RCC 7860 (cell line): ENCODE data around the gene COL9A3.

Experiments
- DNase-seq: peaks from one replicate; pipeline ENCODE4 v3.0.0-alpha.2; 2015; ENCODE audit warnings: low spot score
- FAIRE-seq: peaks from 2 replicates; lab custom pipeline; 2012; peaks lifted over from hg19 to GRCh38; lab: Jason Lieb, UNC

COL9A3 gene

GRCh38 chr20:62876902-62877816, 60.3 kb downstream of the COL9A3 start:
- no peak for FAIRE-seq
- DNase-seq: no peak

GRCh38 chr20:62878244-62879038, 61.6 kb downstream of the COL9A3 start:
- DNase-seq (no peak), FAIRE-seq (no peak)

DNA sequence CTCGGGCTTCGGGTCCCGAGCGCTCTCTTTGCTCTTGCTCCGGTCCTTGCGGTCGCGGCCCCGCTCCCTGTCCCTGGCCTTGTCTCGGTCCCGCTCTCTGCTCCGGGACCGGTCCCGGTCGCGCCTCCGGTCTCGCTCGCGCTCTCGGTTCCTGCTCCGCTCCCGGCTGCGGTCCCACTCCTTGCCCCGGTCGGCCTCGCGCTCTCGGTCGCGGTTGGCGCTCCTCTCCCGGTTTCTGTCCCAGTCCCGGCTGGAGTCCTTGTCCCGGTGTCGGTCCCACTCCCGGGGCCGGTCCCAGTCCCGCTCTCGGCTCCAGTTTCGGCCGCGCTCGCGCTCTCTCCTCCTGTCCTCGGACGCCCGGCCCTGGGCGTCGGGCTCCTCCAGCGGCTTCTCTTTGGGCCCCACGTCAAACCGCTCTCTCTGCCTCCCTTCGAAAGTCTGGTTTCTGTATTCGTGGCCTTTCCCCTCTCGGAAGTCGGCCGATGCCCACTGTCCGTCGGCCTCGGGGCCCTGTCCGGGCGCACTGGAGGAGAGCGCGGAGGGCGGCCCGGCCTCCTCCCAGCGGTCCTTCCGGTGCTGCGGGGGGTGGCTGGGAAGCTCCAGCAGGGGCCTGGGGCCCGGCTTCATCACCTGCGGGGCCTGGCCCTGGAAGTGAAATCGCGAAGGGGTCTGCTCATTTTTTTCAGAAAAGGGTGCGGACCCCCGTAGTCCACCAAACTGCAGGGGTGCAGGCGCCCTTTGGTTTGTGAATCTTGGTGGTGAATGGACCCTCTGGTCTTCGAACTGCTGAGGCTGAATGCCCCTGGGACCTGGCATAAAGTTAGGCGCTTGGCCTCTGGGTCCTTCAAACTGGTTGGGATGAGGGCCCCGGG, 62.7 kb downstream of the COL9A3 start:
- no peak for FAIRE-seq
- DNase-seq: no peak

DNA sequence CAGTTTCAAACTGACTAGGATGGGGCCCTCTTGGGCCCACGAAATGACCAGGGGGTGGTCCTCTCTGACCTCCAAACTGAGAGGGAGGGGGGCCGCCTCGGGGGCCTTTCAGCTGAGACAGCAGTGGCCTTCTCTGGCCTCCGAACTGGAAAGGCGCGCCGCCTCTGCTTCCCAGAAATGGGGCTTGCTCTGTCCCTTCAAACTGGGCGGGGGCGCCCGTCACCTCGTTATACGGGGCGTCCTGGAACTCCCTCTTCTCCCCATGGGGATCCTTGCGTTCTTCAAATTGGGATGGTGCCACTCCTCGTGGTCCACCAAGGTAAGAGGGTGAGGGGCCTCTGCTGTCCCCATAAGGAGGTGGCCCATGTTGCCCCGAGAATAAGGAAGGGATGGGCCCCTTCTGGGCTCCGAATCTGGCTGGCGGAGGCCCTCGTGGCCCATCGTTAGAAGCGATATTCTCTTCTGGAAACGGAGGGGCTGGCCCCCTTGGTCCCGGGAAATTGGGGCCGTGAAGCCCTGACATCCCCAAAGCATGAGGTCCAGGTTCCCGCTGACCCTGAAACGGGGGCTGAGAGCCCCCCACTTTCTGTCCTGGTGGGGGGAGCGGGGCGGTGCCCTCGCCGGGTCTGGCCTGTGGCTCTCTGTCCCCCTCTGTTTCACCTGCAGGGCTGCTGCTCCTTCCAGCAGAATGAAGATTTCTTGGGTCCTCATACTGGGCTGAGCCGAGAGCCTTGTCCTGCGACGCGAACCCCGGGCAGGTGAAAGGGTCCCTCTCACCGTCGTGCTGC, 63.5 kb downstream of the COL9A3 start:
- DNase-seq (no peak), FAIRE-seq (no peak)

DNA sequence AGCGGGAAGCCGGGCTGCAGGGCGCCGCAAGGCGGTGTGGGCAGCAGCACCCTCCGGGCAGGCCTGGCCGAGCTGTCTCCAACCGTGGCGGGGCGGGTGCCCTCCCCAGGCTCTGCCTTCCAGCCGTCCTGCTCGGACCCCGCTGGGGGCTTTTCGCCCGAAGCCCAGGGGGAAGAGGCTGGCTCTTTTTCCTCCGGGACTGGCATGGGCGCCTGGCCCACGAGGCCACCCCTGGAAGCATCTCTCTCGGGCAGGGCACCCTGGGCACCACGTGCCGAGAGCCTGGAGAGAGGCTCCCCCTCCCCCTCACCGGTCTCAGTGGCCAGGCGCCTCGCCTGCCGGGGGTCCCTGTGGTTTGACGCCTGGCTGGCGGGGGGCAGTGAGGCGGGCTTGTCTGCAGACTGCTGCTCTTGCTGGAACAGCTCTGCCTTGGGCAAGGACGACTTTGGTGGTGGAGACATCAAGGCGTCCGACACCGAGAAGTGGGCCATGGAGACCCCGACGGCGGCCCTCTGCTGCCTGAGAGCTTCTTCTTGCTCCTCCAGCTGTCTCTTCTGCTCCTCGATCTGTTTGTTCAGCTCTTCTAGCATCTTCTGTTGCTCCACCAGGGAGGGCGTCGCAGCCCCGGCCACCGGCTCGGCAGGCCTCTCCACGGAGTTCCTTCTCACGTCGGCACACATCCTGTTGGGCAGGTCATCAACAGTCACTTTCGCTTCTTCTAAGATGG, 64.2 kb downstream of the COL9A3 start:
- no peak for FAIRE-seq
- DNase-seq: no peak

DNA sequence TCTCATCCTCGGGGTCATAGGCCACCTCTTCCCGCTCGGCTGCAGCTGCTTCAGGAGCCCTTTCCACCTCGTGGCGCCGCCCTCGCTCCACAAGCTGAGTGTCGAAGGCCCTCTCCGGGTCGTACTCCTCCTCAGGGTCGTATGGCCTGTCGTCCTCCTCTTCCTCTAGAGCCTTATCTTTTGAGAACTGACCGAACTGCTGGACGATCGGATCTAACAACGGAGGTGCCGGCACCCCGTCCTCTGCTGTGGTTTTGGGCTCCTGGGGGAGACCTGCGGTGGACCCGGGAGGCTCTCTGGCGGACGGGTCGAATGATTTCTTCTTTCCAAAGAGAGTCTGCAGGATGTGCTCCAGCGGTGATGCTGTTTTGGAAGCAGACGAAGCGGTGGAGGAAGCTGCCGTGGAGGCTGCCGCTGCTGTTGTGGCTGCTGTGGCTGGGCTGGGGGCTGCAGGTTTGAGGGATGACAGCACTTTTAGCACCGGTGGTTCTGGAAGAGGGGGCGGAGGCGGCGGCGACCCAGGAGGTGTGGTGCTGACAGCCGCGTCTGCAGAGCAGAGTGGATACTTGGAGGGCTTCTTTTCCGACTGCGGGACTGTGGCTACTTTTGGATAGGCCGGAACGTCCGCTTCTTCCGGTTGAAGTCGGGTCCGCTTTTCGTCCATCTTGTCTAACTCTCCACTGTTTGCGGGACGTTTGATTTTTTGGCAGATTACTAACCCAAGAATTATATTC, 65.0 kb downstream of the COL9A3 start:
- FAIRE-seq (no peak), DNase-seq (no peak)

DNA sequence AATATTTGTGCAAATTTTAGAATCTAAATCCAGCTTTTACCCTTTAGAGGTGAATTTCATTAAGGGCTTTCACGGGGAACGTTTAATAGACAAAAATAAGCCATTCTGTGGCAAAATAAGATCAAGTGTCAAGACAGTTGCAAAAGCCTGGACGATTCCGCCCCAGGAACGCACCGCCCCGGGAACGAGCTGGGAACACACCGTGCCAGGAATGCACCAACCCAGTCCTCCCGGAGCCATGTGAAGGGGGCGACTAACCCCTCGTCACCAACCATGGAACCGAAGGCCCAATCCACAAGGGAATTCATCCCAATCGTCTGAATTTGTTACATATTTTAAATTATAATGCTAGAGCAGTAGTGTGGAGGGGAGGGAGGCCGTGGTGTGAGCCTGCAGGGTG, 65.6 kb downstream of the COL9A3 start:
- no peak for DNase-seq
- FAIRE-seq: no peak

DNA sequence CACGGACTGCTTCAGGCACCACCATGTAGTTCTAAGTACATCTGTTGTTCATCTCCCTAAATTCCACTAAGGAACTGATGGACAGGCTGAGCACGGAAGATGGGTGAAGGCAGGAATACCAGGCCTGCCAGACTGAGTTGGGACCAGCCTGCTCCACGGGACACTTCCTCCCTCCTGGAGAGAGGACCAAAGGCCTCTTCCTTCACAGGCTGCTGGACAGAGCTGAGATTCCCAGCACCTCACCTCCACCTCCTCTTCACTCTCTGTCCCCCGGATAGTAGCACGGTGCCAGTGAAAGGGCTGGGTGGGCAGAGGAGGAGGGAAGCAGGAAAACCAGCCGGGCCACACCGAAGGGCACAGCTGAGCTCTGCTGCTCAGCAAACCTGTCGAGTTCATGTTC, 67.7 kb downstream of the COL9A3 start:
- no peak for DNase-seq
- FAIRE-seq: no peak

- no peak for FAIRE-seq
- no peak for DNase-seq
Measured at GRCh38 chr20:62885046-62885895, 68.4 kb downstream of the COL9A3 start.

- DNase-seq: no peak
- FAIRE-seq: no peak
Measured at GRCh38 chr20:62885896-62886708, 69.3 kb downstream of the COL9A3 start.

DNA sequence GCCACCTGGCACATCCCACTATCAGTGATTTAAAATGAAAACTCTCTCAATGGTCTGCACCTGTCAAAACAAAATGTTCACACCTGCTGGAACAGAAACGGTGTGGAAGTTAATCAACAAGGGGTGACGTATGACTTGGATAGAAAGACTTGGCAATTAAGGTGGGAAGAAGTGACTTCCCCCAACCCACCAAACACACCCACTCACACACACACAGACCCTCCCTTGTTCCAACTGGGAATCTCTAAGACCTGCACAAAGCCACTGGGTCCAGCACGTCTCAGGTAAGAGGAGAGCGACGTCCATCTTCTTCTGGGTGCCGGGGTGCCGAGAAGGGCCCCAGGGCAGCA, 69.8 kb downstream of the COL9A3 start:
- no peak for FAIRE-seq
- no peak for DNase-seq

DNA sequence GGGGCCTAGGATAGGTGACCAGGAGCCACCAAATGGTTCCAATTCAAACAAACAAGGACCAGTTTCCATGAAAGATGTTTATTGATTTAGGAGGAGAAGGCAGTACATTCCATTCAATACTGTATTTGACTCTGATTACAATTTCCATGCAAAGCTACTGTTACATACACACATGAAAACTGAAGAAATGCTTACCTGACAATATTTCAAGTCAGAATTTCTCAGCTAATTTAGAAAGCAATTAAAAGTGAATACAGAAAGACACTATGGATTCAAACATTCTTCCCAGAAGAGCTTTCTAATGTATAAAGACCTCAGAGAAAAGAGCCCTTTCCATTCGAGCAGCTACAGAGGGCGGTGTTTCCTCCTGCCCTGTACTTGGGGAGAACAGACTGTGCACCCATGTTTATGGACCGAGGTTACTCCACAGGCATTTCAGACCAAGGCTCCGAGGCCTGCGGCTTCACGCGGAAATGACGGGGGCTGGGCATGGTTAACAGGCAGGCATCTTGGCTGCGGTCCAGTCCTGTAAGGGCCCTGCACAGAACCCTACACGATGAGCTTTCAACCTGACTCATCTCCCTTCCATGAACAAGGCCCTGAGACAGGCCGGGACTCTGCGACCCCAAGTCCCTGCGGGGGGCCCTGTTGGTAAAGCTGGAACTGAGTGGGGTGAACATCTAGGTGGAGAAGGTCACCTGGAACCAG, 70.5 kb downstream of the COL9A3 start:
- FAIRE-seq (no peak), DNase-seq (no peak)

DNA sequence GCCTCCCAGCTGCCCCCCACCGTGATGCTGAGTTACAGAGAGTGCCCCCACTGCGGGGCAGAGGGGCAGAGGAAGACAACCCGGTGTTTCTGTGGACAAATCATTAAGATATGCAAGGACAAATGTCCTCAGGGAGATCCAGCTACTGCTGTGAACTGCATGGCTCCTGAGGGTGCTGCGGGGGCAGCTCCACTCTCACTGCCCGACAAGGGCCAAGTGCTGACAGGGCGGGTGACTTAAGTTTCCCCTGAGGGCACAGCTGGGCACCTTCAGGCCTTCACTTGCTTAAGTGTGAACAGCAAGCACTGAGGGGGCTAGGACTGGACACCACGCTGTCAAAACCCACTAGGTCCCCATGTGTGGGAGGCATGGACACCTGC, 71.0 kb downstream of the COL9A3 start:
- DNase-seq (no peak), FAIRE-seq (no peak)

DNA sequence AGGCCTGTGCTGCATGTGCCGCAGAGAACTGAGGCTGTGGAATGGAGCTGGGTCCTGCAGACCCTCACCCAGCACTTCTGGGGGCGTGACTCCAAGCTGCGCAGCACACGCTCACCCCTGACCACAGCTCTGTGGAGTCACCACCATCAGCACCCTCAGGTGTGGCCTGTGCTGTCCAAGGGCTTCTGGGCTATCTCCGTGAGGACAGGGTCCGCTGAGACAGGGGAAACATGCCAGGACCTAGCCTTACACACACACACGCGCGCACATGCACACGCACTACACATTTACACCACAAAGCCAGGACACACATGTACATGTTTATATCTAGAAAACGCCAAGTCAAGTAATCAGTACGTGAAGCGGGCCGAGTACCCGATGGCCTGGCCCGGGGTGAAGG, 71.6 kb downstream of the COL9A3 start:
- DNase-seq (no peak), FAIRE-seq (no peak)

DNA sequence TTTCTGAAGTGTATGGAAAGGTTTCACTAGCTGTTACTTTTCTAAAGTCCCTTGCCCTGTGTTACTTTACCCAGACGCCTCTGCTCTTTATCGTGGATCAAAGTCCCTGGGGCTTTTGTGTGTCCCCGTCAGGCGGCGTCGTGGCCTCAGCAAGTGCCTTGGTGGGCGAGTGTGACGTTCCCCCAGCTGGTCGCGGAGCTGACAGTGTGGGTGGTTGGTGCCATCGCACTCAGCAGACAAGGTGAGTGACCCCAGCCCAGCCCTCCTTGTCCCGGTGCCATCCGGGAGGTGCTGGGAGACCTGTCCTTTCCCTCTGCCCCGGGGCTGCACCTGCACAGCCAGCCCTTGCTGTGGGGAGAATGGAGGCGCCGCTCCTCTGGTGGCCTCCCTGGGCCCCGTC, 72.1 kb downstream of the COL9A3 start:
- DNase-seq (no peak), FAIRE-seq (no peak)

- no peak for DNase-seq
- no peak for FAIRE-seq
Measured at GRCh38 chr20:62889411-62889810, 72.6 kb downstream of the COL9A3 start.

GRCh38 chr20:62889871-62890270, 73.0 kb downstream of the COL9A3 start:
- no peak for DNase-seq
- no peak for FAIRE-seq
